Stimulated activated CD4-positive, alpha-beta T cell treated with anti-CD3 and anti-CD28 coated beads, Interleukin-4, amount 100 ng/mL, for 1 hour (primary cell): Measurements from ENCODE around the gene SERPINB11.
"Not testable (repeated sequence)": the region's sequence is repeated elsewhere in the genome, so short reads cannot be mapped to it uniquely, and the experiment has no call there.

Experiments
- DNase-seq: peaks from one replicate; pipeline ENCODE4 v3.0.0-alpha.2; 2020

Gene SERPINB11

GRCh38 chr18:63731215-63731614 lies 28.5 kb downstream of the SERPINB11 start:
- no peak for DNase-seq

GRCh38 chr18:63736876-63737275 lies 34.1 kb downstream of the SERPINB11 start:
- no peak for DNase-seq

GRCh38 chr18:63741769-63742168 lies 39.0 kb downstream of the SERPINB11 start:
- no peak for DNase-seq

GRCh38 chr18:63747006-63747405 lies 44.2 kb downstream of the SERPINB11 start:
- DNase-seq = no peak

GRCh38 chr18:63749489-63749888 lies 46.7 kb downstream of the SERPINB11 start:
- DNase-seq = no peak

- DNase-seq = no peak
These were observed 49.9 kb downstream of the SERPINB11 start for GRCh38 chr18:63752636-63753035.

- DNase-seq = no peak
These were observed 50.9 kb downstream of the SERPINB11 start for GRCh38 chr18:63753676-63754075.

- DNase-seq = no peak
These were observed 54.8 kb downstream of the SERPINB11 start for GRCh38 chr18:63757541-63757940.

GRCh38 chr18:63758615-63759240 lies 56.0 kb downstream of the SERPINB11 start:
- no peak for DNase-seq

GRCh38 chr18:63759786-63760185 lies 57.0 kb downstream of the SERPINB11 start:
- not testable (repeated sequence) for DNase-seq

GRCh38 chr18:63762518-63762917 lies 59.8 kb downstream of the SERPINB11 start:
- DNase-seq = no peak

GRCh38 chr18:63763831-63764600 lies 61.3 kb downstream of the SERPINB11 start:
- no peak for DNase-seq

- DNase-seq = no peak
These were observed 63.1 kb downstream of the SERPINB11 start for GRCh38 chr18:63765837-63766236.
